ENCODE measurements around the gene GMDS. TPM values are rescaled to one million over a fixed set of nuclear protein-coding genes. Genes with fewer than 3 reads are reported as not detected.

Gene GMDS
- total and polyA plus RNA-seq, 9 donors: 6.6 to 20.6 (median 11.0) TPM

- Histone ChIP-seq H3K9me3 (no peaks in the 10 kb centered on the region), H3K4me3 (no peak overlapping the region), H3K36me3 (no peaks in the 10 kb centered on the region), H3K27ac (no peak overlapping the region), H3K4me1 (ENCODE audit: insufficient read depth) (no peaks in the 10 kb centered on the region), H3K27me3 (no peaks in the 10 kb centered on the region)
- intact Hi-C loops (cut with DNase I): no loop called here
- TF ChIP-seq POLR2A (IDR thresholded peaks at IDR 0.05) (no peak), EP300 (IDR thresholded peaks at IDR 0.05) (no peak), CTCF (IDR thresholded peaks at IDR 0.05) (no peak)
- no peak for DNase-seq
- 93 to 100% (median 97%) methylated on average over 1 of the region's 1 CpG for WGBS, 3 donors
These were observed 61.7 kb downstream of the GMDS start for GRCh38 chr6:2183752-2184151.

GRCh38 chr6:2183246-2183645, 62.2 kb downstream of the GMDS start:
- H3K36me3 ChIP-seq: no peaks in the 10 kb centered on the region
- DNase-seq: no peak
- intact Hi-C loops (cut with DNase I): no loop called here
- no peaks in the 10 kb centered on the region for H3K9me3 ChIP-seq
- no peak overlapping the region for H3K4me3 ChIP-seq
- no peaks in the 10 kb centered on the region for H3K4me1 ChIP-seq (ENCODE audit: insufficient read depth)
- no peaks in the 10 kb centered on the region for H3K27me3 ChIP-seq
- H3K27ac ChIP-seq: no peak overlapping the region
- TF ChIP-seq EP300 (IDR thresholded peaks at IDR 0.05): no peak
- TF ChIP-seq CTCF (IDR thresholded peaks at IDR 0.05): no peak
- TF ChIP-seq POLR2A (IDR thresholded peaks at IDR 0.05): no peak

DNA sequence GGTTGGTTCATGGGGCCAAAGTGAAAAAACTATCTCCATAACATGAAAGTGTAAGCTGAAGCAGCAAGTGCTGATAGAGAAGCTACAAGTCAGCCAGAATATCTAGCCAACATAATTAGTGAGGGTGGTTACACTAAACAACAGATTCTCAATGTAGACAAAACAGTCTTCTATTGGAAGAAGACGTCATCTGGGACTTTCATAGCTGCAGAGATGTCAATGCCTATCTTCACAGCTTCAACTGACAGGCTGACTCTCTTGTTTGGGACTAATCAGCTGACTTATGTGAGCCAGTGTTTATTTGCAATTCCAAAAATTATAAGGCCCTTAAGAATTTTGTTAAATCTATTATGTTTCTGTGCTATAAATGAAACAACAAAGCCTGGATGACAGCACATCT, 63.2 kb downstream of the GMDS start:
- intact Hi-C loops (cut with DNase I): no loop called here
- H3K9me3 ChIP-seq: no peaks in the 10 kb centered on the region
- TF ChIP-seq POLR2A (IDR thresholded peaks at IDR 0.05) (no peak), CTCF (IDR thresholded peaks at IDR 0.05) (no peak), EP300 (IDR thresholded peaks at IDR 0.05) (no peak)
- no peak overlapping the region for H3K4me3 ChIP-seq
- H3K36me3 ChIP-seq: no peaks in the 10 kb centered on the region
- no peaks in the 10 kb centered on the region for H3K27me3 ChIP-seq
- H3K4me1 ChIP-seq (ENCODE audit: insufficient read depth): no peaks in the 10 kb centered on the region
- no peak for DNase-seq
- WGBS, 3 donors: 66 to 90% (median 88%) methylated on average over 1 of the region's 1 CpG
- no peak overlapping the region for H3K27ac ChIP-seq

DNA sequence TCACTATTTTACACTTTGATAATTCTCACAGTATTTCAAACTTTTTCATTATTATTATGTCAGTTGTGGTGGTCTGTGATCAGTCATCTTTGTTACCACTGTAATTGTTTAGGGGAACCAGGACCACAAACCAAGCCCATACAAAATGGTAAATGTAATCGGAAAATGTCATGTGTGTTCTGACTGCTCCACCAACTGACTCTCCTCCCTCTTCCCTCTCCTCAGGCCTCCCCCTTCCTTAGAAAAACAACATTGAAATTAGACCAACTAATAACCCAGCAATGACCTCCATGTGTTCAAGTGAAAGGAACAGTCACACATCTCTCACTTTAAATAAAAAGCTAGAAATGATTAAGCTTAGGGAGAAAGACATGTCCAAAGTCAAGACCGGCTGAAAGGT, 63.8 kb downstream of the GMDS start:
- TF ChIP-seq CTCF (IDR thresholded peaks at IDR 0.05) (no peak), POLR2A (IDR thresholded peaks at IDR 0.05) (no peak), EP300 (IDR thresholded peaks at IDR 0.05) (no peak)
- Histone ChIP-seq H3K27ac (no peak overlapping the region), H3K36me3 (no peaks in the 10 kb centered on the region), H3K27me3 (no peaks in the 10 kb centered on the region), H3K4me1 (ENCODE audit: insufficient read depth) (no peaks in the 10 kb centered on the region), H3K4me3 (no peak overlapping the region), H3K9me3 (no peaks in the 10 kb centered on the region)
- WGBS, 3 donors: 90 to 95% (median 95%) methylated on average over 2 of the region's 2 CpGs
- intact Hi-C loops (cut with DNase I): no loop called here
- DNase-seq: no peak

DNA sequence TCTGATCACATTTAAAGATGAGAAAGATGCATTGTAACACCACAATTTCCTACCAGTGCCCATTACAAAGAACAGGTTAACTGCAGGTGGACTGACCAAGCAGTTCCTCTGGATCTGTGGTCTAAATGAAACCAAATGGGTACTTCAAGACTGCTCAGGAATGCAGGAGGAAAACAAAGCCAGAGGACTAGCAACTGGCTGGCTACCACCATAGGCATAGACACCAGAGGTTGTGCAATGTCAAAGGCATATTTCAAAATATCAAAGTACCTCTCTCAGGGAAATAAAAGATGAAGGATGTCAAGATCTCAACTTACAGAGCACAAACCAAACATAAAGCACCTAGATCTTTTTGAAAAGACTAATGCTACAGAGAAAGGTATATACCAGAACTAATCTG, 65.5 kb downstream of the GMDS start:
- H3K9me3 ChIP-seq: no peaks in the 10 kb centered on the region
- H3K4me1 ChIP-seq (ENCODE audit: insufficient read depth): no peaks in the 10 kb centered on the region
- H3K36me3 ChIP-seq: no peaks in the 10 kb centered on the region
- no peak overlapping the region for H3K27ac ChIP-seq
- H3K27me3 ChIP-seq: no peaks in the 10 kb centered on the region
- TF ChIP-seq EP300 (IDR thresholded peaks at IDR 0.05) (no peak), POLR2A (IDR thresholded peaks at IDR 0.05) (no peak), CTCF (IDR thresholded peaks at IDR 0.05) (no peak)
- H3K4me3 ChIP-seq: no peak overlapping the region
- DNase-seq: no peak
- intact Hi-C loops (cut with DNase I): no loop called here

All from ovary (tissue), 9 donors.